ENCODE measurements around the gene TUBA1B. TPM values are rescaled to one million over a fixed set of nuclear protein-coding genes. Genes with fewer than 3 reads are reported as not detected.
"Not testable (repeated sequence)": the region's sequence is repeated elsewhere in the genome, so short reads cannot be mapped to it uniquely, and the experiment has no call there.

TUBA1B gene
- total RNA-seq, 1 experiment from 2014 or later, result 3,645 TPM

GRCh38 chr12:49137476-49137875, 6.3 kb upstream of the TUBA1B start:
- H3K4me3 ChIP-seq (ENCODE audit: low read depth, low read length, poor library complexity, severe bottlenecking), result no peak overlapping the region
- TF ChIP-seq CTCF (conservative IDR thresholded peaks at IDR 0.05; ENCODE audit: low read depth, low read length) (no peak), EZH2 (IDR thresholded peaks at IDR 0.05; ENCODE audit: borderline replicate concordance, low read depth, low read length, poor library complexity, severe bottlenecking) (no peak)
- peaks cover 12% of the 10 kb centered on the region for H3K4me1 ChIP-seq (ENCODE audit: insufficient read depth, low read length, poor library complexity, severe bottlenecking)
- H3K27ac ChIP-seq (ENCODE audit: low read depth, low read length, poor library complexity, severe bottlenecking), result no peak overlapping the region
- no peak for DNase-seq (ENCODE audit: low spot score)
- no TSS peak for BruUV-seq (replicated peaks)
- intact Hi-C loops (cut with micrococcal nuclease; ENCODE audit: unreplicated experiment), result no loop called here
- H3K36me3 ChIP-seq (ENCODE audit: insufficient read depth, low read length, poor library complexity, severe bottlenecking), result no peaks in the 10 kb centered on the region
- no peaks in the 10 kb centered on the region for H3K9me3 ChIP-seq (ENCODE audit: low read depth, low read length, poor library complexity, severe bottlenecking)
- CTCF ChIA-PET, result no interaction called here
- POLR2A ChIA-PET (ENCODE audit: low non-redundant PET), result no interaction called here
- no peaks in the 10 kb centered on the region for H3K27me3 ChIP-seq (replicated peaks; ENCODE audit: insufficient read depth, low read depth, low read length, poor library complexity)

- H3K9me3 ChIP-seq (ENCODE audit: low read depth, low read length, poor library complexity, severe bottlenecking); H3K4me3 ChIP-seq (ENCODE audit: low read depth, low read length, poor library complexity, severe bottlenecking); DNase-seq (ENCODE audit: low spot score); H3K27me3 ChIP-seq (replicated peaks; ENCODE audit: insufficient read depth, low read depth, low read length, poor library complexity); BruUV-seq (replicated peaks); POLR2A ChIA-PET (ENCODE audit: low non-redundant PET); CTCF ChIA-PET; H3K27ac ChIP-seq (ENCODE audit: low read depth, low read length, poor library complexity, severe bottlenecking); H3K36me3 ChIP-seq (ENCODE audit: insufficient read depth, low read length, poor library complexity, severe bottlenecking); intact Hi-C loops (cut with micrococcal nuclease; ENCODE audit: unreplicated experiment): not testable (repeated sequence)
- peaks cover 12% of the 10 kb centered on the region for H3K4me1 ChIP-seq (ENCODE audit: insufficient read depth, low read length, poor library complexity, severe bottlenecking)
Observed at GRCh38 chr12:49136997-49137396, 5.8 kb upstream of the TUBA1B start.

- no TSS peak for BruUV-seq (replicated peaks)
- H3K4me3 ChIP-seq (ENCODE audit: low read depth, low read length, poor library complexity, severe bottlenecking), result peak overlapping the region; percentile 99
- peaks cover 20% of the 10 kb centered on the region for H3K36me3 ChIP-seq (ENCODE audit: insufficient read depth, low read length, poor library complexity, severe bottlenecking)
- CTCF ChIA-PET, result no interaction called here
- intact Hi-C loops (cut with micrococcal nuclease; ENCODE audit: unreplicated experiment), result no loop called here
- no peak for DNase-seq (ENCODE audit: low spot score)
- H3K27me3 ChIP-seq (replicated peaks; ENCODE audit: insufficient read depth, low read depth, low read length, poor library complexity), result no peaks in the 10 kb centered on the region
- TF ChIP-seq EZH2 (IDR thresholded peaks at IDR 0.05; ENCODE audit: borderline replicate concordance, low read depth, low read length, poor library complexity, severe bottlenecking), result no peak
- TF ChIP-seq CTCF (conservative IDR thresholded peaks at IDR 0.05; ENCODE audit: low read depth, low read length), result no peak
- peak overlapping the region; percentile 100 for H3K27ac ChIP-seq (ENCODE audit: low read depth, low read length, poor library complexity, severe bottlenecking)
- peaks cover 30% of the 10 kb centered on the region for H3K4me1 ChIP-seq (ENCODE audit: insufficient read depth, low read length, poor library complexity, severe bottlenecking)
- H3K9me3 ChIP-seq (ENCODE audit: low read depth, low read length, poor library complexity, severe bottlenecking), result no peaks in the 10 kb centered on the region
- POLR2A ChIA-PET (ENCODE audit: low non-redundant PET), result interaction anchor here (0.6 kb wide), 1 partner anchor 14 kb away, joined by 8 read pairs; no protein-coding TSS in a partner anchor
Observed at GRCh38 chr12:49133590-49133989, 2.4 kb upstream of the TUBA1B start.

GRCh38 chr12:49133014-49133413, 1.8 kb upstream of the TUBA1B start:
- TF ChIP-seq CTCF (conservative IDR thresholded peaks at IDR 0.05; ENCODE audit: low read depth, low read length) (no peak), EZH2 (IDR thresholded peaks at IDR 0.05; ENCODE audit: borderline replicate concordance, low read depth, low read length, poor library complexity, severe bottlenecking) (no peak)
- intact Hi-C loops (cut with micrococcal nuclease; ENCODE audit: unreplicated experiment), result no loop called here
- Histone ChIP-seq H3K27ac (ENCODE audit: low read depth, low read length, poor library complexity, severe bottlenecking) (peak overlapping the region; percentile 100), H3K4me1 (ENCODE audit: insufficient read depth, low read length, poor library complexity, severe bottlenecking) (peaks cover 25% of the 10 kb centered on the region), H3K4me3 (ENCODE audit: low read depth, low read length, poor library complexity, severe bottlenecking) (peak overlapping the region; percentile 99), H3K9me3 (ENCODE audit: low read depth, low read length, poor library complexity, severe bottlenecking) (no peaks in the 10 kb centered on the region), H3K27me3 (replicated peaks; ENCODE audit: insufficient read depth, low read depth, low read length, poor library complexity) (no peaks in the 10 kb centered on the region), H3K36me3 (ENCODE audit: insufficient read depth, low read length, poor library complexity, severe bottlenecking) (peaks cover 22% of the 10 kb centered on the region)
- ChIA-PET CTCF (no interaction called here), POLR2A (ENCODE audit: low non-redundant PET) (interaction anchor here (0.6 kb wide), 1 partner anchor 13 kb away, joined by 8 read pairs; no protein-coding TSS in a partner anchor)
- DNase-seq (ENCODE audit: low spot score), result peak; percentile 29
- BruUV-seq (replicated peaks), result no TSS peak
